SK-N-SH treated with all-trans-retinoic acid at 6 μM for 48 hours (cell line): ENCODE measurements around the gene AGPS.
"Not testable (repeated sequence)": the region's sequence is repeated elsewhere in the genome, so short reads cannot be mapped to it uniquely, and the experiment has no call there.

Source experiments
- ATAC-seq: fragments of 200-7000 bp; cut with Tn5 transposase; 3 replicates; pipeline ENCODE4 v1.9.1; 2020; ENCODE audit warnings: mild to moderate bottlenecking, moderate library complexity
- ARNTL ChIP-seq: fragments of 450-650 bp; formaldehyde crosslinking; IDR thresholded peaks from 2 replicates; pipeline ENCODE4 v1.5.0; 2020; ENCODE audit warnings: low read depth, mild to moderate bottlenecking, moderate library complexity, borderline replicate concordance
- BACH2 ChIP-seq: fragments of 250-450 bp; sonication (Bioruptor Pico); IDR thresholded peaks from 2 replicates; pipeline ENCODE4 v1.9.0; 2021; ENCODE audit warnings: mild to moderate bottlenecking, borderline replicate concordance
- CSDC2 ChIP-seq: fragments of 250-450 bp; sonication (Bioruptor Pico); IDR thresholded peaks from 2 replicates; pipeline ENCODE4 v1.5.0; 2020; ENCODE audit warnings: mild to moderate bottlenecking, moderate library complexity
- ESRRG ChIP-seq: fragments of 250-450 bp; sonication (Bioruptor Pico); IDR thresholded peaks from 2 replicates; pipeline ENCODE4 v1.6.1; 2021; ENCODE audit warnings: mild to moderate bottlenecking
- GLIS3 ChIP-seq: fragments of 250-450 bp; sonication (Bioruptor Pico); IDR thresholded peaks from 2 replicates; pipeline ENCODE4 v1.5.0; 2020; ENCODE audit warnings: mild to moderate bottlenecking, moderate library complexity
- ISL1 ChIP-seq: fragments of 250-450 bp; sonication (Bioruptor Pico); IDR thresholded peaks from 2 replicates; pipeline ENCODE4 v2.1.2; 2022; ENCODE audit warnings: mild to moderate bottlenecking, moderate library complexity
- OSR1 ChIP-seq: fragments of 250-450 bp; sonication (Bioruptor Pico); IDR thresholded peaks from 2 replicates; pipeline ENCODE4 v1.8.0; 2022; ENCODE audit warnings: moderate library complexity, mild to moderate bottlenecking, inconsistent platforms
- PPARA ChIP-seq: fragments of 250-450 bp; sonication (Bioruptor Pico); IDR thresholded peaks from 2 replicates; pipeline ENCODE4 v1.5.0; 2020; ENCODE audit warnings: mild to moderate bottlenecking, borderline replicate concordance
- RARB ChIP-seq: fragments of 250-450 bp; sonication (Bioruptor Pico); IDR thresholded peaks from 2 replicates; pipeline ENCODE4 v1.8.0; 2021; ENCODE audit warnings: mild to moderate bottlenecking, moderate library complexity
- SNAI2 ChIP-seq: fragments of 250-450 bp; sonication (Bioruptor Pico); IDR thresholded peaks from 2 replicates; pipeline ENCODE4 v1.5.0; 2020; ENCODE audit warnings: mild to moderate bottlenecking, moderate library complexity
- TOX ChIP-seq: fragments of 250-450 bp; sonication (Bioruptor Pico); IDR thresholded peaks from 2 replicates; pipeline ENCODE4 v1.8.0; 2021; ENCODE audit warnings: mild to moderate bottlenecking, moderate library complexity, borderline replicate concordance
- ZC3H10 ChIP-seq: fragments of 250-450 bp; sonication (Bioruptor Pico); IDR thresholded peaks from 2 replicates; pipeline ENCODE4 v1.5.1; 2021; ENCODE audit warnings: mild to moderate bottlenecking, moderate library complexity
- ZFP3 ChIP-seq: fragments of 250-450 bp; sonication (Bioruptor Pico); IDR thresholded peaks from 2 replicates; pipeline ENCODE4 v1.5.0; 2020; ENCODE audit warnings: mild to moderate bottlenecking, moderate library complexity
- ZFP30 ChIP-seq: fragments of 450-650 bp; formaldehyde crosslinking; IDR thresholded peaks from 2 replicates; pipeline ENCODE4 v1.5.0; 2022; ENCODE audit warnings: mild to moderate bottlenecking, moderate library complexity
- ZNF70 ChIP-seq: fragments of 450-650 bp; formaldehyde crosslinking; IDR thresholded peaks from 2 replicates; pipeline ENCODE4 v1.5.0; 2020; ENCODE audit warnings: mild to moderate bottlenecking, moderate library complexity
- ZNF8 ChIP-seq: fragments of 450-650 bp; formaldehyde crosslinking; IDR thresholded peaks from 2 replicates; pipeline ENCODE4 v1.5.0; 2020; ENCODE audit warnings: mild to moderate bottlenecking, moderate library complexity
- TF ChIP-seq, protein P1 (sequence below): fragments of 250-450 bp; sonication (Bioruptor Pico); IDR thresholded peaks from 2 replicates; pipeline ENCODE4 v1.5.0; 2020; ENCODE audit warnings: mild to moderate bottlenecking, moderate library complexity
- TF ChIP-seq, protein P2 (sequence below): fragments of 250-450 bp; sonication (Bioruptor Pico); IDR thresholded peaks from 2 replicates; pipeline ENCODE4 v1.8.0; 2020; ENCODE audit warnings: mild to moderate bottlenecking, moderate library complexity, borderline replicate concordance
- TF ChIP-seq, protein P3 (sequence below): fragments of 250-450 bp; sonication (Bioruptor Pico); IDR thresholded peaks from 2 replicates; pipeline ENCODE4 v1.5.1; 2021; ENCODE audit warnings: mild to moderate bottlenecking, moderate library complexity
- TF ChIP-seq, protein P4 (sequence below): fragments of 250-450 bp; sonication (Bioruptor Pico); IDR thresholded peaks from 2 replicates; pipeline ENCODE4 v1.8.0; 2021; ENCODE audit warnings: low read depth, mild to moderate bottlenecking, moderate library complexity, borderline replicate concordance

Gene AGPS

DNA sequence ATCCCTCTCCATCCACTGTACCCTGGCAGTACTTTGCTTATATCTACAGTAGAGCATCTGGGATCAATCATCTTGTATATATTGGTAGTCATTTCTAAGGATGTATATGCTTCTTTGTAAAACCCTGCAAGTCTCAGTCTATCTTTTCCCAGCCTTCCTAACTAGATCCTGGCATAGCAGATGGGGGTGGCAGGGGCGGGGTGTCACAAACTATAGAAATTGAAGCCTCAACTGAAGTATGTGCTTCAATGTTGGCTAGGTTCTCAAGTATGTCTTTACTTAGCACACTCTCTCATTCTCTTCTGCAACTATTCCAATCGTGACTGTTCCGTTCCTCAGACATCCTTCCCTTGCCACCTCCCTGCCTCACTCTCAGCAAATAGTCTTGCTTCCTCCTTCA is 30.1 kb upstream of the AGPS start:
- TF ChIP-seq SNAI2 (CRISPR knock-in tag) (no peak), ZC3H10 (CRISPR knock-in tag) (no peak), CSDC2 (no peak), ESRRG (no peak), OSR1 (no peak), ZNF70 (CRISPR knock-in tag) (no peak), ZFP30 (CRISPR knock-in tag) (no peak), ARNTL (CRISPR knock-in tag) (no peak)
- no peak for ATAC-seq

DNA sequence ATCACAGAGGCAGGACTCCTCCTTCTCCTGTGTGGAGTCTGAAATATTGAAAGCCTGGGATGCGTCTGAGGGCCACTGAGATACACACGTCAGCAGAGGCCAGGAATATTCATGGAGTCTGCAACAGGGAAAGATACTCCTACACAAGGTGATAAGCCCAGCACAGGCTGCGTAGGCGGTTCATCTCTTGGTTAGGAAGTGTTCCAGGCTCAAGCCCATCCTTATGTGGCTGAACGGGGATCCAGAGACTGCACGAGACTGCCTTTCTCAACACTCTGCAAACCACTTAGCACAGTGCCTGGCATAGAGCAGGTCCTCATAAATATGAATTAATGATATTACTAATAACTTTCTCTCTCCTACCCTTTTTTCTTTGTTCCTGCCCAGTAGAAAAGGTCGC is 29.2 kb upstream of the AGPS start:
- ATAC-seq, result no peak
- TF ChIP-seq ZNF8 (CRISPR knock-in tag), result no peak
- TF ChIP-seq RARB, result no peak
- TF ChIP-seq, protein P1, sequence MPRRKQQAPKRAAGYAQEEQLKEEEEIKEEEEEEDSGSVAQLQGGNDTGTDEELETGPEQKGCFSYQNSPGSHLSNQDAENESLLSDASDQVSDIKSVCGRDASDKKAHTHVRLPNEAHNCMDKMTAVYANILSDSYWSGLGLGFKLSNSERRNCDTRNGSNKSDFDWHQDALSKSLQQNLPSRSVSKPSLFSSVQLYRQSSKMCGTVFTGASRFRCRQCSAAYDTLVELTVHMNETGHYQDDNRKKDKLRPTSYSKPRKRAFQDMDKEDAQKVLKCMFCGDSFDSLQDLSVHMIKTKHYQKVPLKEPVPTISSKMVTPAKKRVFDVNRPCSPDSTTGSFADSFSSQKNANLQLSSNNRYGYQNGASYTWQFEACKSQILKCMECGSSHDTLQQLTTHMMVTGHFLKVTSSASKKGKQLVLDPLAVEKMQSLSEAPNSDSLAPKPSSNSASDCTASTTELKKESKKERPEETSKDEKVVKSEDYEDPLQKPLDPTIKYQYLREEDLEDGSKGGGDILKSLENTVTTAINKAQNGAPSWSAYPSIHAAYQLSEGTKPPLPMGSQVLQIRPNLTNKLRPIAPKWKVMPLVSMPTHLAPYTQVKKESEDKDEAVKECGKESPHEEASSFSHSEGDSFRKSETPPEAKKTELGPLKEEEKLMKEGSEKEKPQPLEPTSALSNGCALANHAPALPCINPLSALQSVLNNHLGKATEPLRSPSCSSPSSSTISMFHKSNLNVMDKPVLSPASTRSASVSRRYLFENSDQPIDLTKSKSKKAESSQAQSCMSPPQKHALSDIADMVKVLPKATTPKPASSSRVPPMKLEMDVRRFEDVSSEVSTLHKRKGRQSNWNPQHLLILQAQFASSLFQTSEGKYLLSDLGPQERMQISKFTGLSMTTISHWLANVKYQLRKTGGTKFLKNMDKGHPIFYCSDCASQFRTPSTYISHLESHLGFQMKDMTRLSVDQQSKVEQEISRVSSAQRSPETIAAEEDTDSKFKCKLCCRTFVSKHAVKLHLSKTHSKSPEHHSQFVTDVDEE (CRISPR knock-in tag), result no peak
- TF ChIP-seq ZFP3 (CRISPR knock-in tag), result no peak
- no peak for TF ChIP-seq ZNF70 (CRISPR knock-in tag)
- TF ChIP-seq, protein P2, sequence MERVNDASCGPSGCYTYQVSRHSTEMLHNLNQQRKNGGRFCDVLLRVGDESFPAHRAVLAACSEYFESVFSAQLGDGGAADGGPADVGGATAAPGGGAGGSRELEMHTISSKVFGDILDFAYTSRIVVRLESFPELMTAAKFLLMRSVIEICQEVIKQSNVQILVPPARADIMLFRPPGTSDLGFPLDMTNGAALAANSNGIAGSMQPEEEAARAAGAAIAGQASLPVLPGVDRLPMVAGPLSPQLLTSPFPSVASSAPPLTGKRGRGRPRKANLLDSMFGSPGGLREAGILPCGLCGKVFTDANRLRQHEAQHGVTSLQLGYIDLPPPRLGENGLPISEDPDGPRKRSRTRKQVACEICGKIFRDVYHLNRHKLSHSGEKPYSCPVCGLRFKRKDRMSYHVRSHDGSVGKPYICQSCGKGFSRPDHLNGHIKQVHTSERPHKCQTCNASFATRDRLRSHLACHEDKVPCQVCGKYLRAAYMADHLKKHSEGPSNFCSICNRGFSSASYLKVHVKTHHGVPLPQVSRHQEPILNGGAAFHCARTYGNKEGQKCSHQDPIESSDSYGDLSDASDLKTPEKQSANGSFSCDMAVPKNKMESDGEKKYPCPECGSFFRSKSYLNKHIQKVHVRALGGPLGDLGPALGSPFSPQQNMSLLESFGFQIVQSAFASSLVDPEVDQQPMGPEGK (CRISPR knock-in tag), result no peak
- TF ChIP-seq SNAI2 (CRISPR knock-in tag), result no peak
- TF ChIP-seq PPARA (CRISPR knock-in tag), result no peak
- no peak for TF ChIP-seq OSR1
- no peak for TF ChIP-seq ESRRG
- TF ChIP-seq TOX (CRISPR knock-in tag), result no peak
- no peak for TF ChIP-seq BACH2 (CRISPR knock-in tag)
- no peak for TF ChIP-seq ARNTL (CRISPR knock-in tag)
- TF ChIP-seq, protein P3, sequence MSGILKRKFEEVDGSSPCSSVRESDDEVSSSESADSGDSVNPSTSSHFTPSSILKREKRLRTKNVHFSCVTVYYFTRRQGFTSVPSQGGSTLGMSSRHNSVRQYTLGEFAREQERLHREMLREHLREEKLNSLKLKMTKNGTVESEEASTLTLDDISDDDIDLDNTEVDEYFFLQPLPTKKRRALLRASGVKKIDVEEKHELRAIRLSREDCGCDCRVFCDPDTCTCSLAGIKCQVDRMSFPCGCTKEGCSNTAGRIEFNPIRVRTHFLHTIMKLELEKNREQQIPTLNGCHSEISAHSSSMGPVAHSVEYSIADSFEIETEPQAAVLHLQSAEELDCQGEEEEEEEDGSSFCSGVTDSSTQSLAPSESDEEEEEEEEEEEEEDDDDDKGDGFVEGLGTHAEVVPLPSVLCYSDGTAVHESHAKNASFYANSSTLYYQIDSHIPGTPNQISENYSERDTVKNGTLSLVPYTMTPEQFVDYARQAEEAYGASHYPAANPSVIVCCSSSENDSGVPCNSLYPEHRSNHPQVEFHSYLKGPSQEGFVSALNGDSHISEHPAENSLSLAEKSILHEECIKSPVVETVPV (CRISPR knock-in tag), result no peak
- TF ChIP-seq, protein P4, sequence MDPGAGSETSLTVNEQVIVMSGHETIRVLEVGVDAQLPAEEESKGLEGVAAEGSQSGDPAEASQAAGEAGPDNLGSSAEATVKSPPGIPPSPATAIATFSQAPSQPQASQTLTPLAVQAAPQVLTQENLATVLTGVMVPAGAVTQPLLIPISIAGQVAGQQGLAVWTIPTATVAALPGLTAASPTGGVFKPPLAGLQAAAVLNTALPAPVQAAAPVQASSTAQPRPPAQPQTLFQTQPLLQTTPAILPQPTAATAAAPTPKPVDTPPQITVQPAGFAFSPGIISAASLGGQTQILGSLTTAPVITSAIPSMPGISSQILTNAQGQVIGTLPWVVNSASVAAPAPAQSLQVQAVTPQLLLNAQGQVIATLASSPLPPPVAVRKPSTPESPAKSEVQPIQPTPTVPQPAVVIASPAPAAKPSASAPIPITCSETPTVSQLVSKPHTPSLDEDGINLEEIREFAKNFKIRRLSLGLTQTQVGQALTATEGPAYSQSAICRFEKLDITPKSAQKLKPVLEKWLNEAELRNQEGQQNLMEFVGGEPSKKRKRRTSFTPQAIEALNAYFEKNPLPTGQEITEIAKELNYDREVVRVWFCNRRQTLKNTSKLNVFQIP (CRISPR knock-in tag), result no peak
- TF ChIP-seq ISL1 (CRISPR knock-in tag), result no peak
- TF ChIP-seq ZC3H10 (CRISPR knock-in tag), result no peak
- TF ChIP-seq CSDC2, result no peak
- TF ChIP-seq GLIS3 (CRISPR knock-in tag), result no peak
- no peak for TF ChIP-seq ZFP30 (CRISPR knock-in tag)

DNA sequence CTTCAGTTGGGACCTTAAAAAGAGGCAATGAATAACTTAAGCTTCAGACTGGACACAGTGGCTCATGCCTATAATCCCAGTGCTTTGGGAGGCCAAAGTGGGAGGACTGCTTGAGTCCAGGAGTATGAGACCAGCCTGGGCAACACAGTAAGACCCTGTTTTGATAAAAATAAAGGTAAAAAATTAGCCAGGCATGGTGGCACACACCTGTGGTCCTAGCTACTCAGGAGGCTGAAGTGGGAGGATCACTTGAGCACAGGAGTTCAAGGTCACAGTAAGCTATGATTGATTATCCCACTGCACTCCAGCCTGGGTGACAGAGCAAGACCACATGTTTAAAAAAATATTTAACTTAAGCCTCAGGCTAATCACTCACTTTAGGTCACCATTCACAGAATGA is 26.8 kb upstream of the AGPS start:
- ATAC-seq, result not testable (repeated sequence)

DNA sequence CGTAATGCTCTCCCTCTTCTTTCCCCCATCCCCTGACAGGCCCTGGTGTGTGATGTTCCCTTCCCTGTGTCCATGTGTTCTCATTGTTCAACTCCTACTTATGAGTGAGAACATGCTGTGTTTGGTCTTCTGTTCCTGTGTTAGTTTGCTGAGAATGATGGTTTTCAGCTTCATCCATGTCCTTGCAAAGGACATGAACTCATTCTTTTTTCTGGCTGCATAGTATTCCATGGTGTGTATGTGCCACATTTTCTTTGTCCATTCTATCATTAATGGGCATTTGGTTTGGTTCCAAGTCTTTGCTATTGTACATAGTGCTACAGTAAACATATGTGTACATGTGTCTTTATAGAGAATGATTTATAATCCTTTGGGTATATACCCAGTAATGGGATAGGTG is 24.6 kb upstream of the AGPS start:
- not testable (repeated sequence) for ATAC-seq

DNA sequence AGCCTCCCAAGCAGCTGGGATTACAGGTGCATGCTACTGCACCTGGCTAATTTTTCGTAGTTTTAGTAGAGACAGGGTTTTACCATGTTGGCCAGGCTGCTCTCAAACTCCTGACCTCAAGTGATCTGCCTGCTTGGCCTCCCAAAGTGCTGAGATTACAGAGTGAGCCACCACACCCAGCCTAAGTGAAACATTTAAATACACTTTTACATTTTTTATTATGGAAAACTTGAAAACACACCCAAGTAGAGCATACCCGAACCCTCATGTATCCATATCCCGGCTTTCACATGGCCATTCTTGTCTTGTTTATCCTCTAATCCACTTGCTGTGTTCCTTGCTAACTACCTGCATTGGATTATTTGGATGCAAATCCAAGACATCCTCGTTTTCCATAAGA is 13.2 kb upstream of the AGPS start:
- ATAC-seq, result no peak
- TF ChIP-seq OSR1, result no peak
- no peak for TF ChIP-seq GLIS3 (CRISPR knock-in tag)
- TF ChIP-seq ARNTL (CRISPR knock-in tag), result no peak
- no peak for TF ChIP-seq TOX (CRISPR knock-in tag)
- TF ChIP-seq ZNF70 (CRISPR knock-in tag), result no peak
- TF ChIP-seq SNAI2 (CRISPR knock-in tag), result no peak
- no peak for TF ChIP-seq BACH2 (CRISPR knock-in tag)
